HepG2 (cell line): ENCODE results near the gene MARK2. TPM values are rescaled to one million over a fixed set of nuclear protein-coding genes. Genes with fewer than 3 reads are reported as not detected.
A peak's percentile ranks its signal among the peaks of the same experiment; 100 is the strongest.

Experiments used
- ARNT2 ChIP-seq: sonication (generic); formaldehyde crosslinking; IDR thresholded peaks from 2 replicates; pipeline ENCODE4 v1.8.0; 2022; ENCODE audit warnings: mild to moderate bottlenecking, low read depth, missing genetic modification reagents, moderate library complexity
- ATF2 ChIP-seq: sonication (generic); formaldehyde crosslinking; IDR thresholded peaks from 2 replicates; pipeline ENCODE4 v1.4.0; 2020; ENCODE audit warnings: missing genetic modification reagents
- FOXP4 ChIP-seq: sonication (generic); formaldehyde crosslinking; IDR thresholded peaks from 2 replicates; pipeline ENCODE4 v1.4.0; 2020; ENCODE audit warnings: missing genetic modification reagents
- HMGXB3 ChIP-seq: sonication (generic); formaldehyde crosslinking; IDR thresholded peaks from 2 replicates; pipeline ENCODE4 v1.4.0; 2020; ENCODE audit warnings: missing genetic modification reagents, borderline replicate concordance
- HNF4A ChIP-seq: sonication (generic); formaldehyde crosslinking; IDR thresholded peaks from 2 replicates; pipeline ENCODE4 v1.4.0; 2020; ENCODE audit warnings: missing genetic modification reagents
- MED8 ChIP-seq: sonication (generic); formaldehyde crosslinking; IDR thresholded peaks from 2 replicates; pipeline ENCODE4 v1.8.1; 2023; ENCODE audit warnings: mild to moderate bottlenecking, missing genetic modification reagents; ENCODE audit not compliant: insufficient replicate concordance
- MXI1 ChIP-seq: IDR thresholded peaks from 3 replicates; pipeline ENCODE4 v1.6.1; 2012; ENCODE audit warnings: low read depth, low read length, inconsistent platforms, borderline replicate concordance
- NFATC3 ChIP-seq: sonication (generic); formaldehyde crosslinking; IDR thresholded peaks from 2 replicates; pipeline ENCODE4 v1.5.1; 2020; ENCODE audit warnings: mild to moderate bottlenecking, missing genetic modification reagents
- NFKB2 ChIP-seq: sonication (generic); formaldehyde crosslinking; IDR thresholded peaks from 2 replicates; pipeline ENCODE4 v1.4.0; 2020; ENCODE audit warnings: missing genetic modification reagents, borderline replicate concordance
- NR2F6 ChIP-seq, 2 experiments: IDR thresholded peaks; 2 replicates each; pipeline ENCODE4 v1.6.1; 2016; ENCODE audit warnings: antibody characterized with exemption in 1 of 2, mild to moderate bottlenecking in 1 of 2
- SALL1 ChIP-seq: sonication (generic); formaldehyde crosslinking; IDR thresholded peaks from 2 replicates; pipeline ENCODE4 v1.8.0; 2022; ENCODE audit warnings: mild to moderate bottlenecking, missing genetic modification reagents
- SP2 ChIP-seq: sonication (generic); formaldehyde crosslinking; IDR thresholded peaks from 2 replicates; pipeline ENCODE4 v1.5.1; 2020; ENCODE audit warnings: mild to moderate bottlenecking, missing genetic modification reagents
- ZFP41 ChIP-seq: sonication (generic); formaldehyde crosslinking; IDR thresholded peaks from 2 replicates; pipeline ENCODE4 v1.4.0; 2020; ENCODE audit warnings: mild to moderate bottlenecking, missing genetic modification reagents, borderline replicate concordance
- ZNF280B ChIP-seq: sonication (generic); formaldehyde crosslinking; IDR thresholded peaks from 2 replicates; pipeline ENCODE4 v1.5.0; 2020; ENCODE audit warnings: missing genetic modification reagents, mild to moderate bottlenecking, borderline replicate concordance
- ZNF30 ChIP-seq: sonication (generic); formaldehyde crosslinking; IDR thresholded peaks from 2 replicates; pipeline ENCODE4 v1.5.0; 2020; ENCODE audit warnings: mild to moderate bottlenecking, missing genetic modification reagents
- ZNF367 ChIP-seq: sonication (generic); formaldehyde crosslinking; IDR thresholded peaks from 2 replicates; pipeline ENCODE4 v1.4.0; 2020; ENCODE audit warnings: missing genetic modification reagents, borderline replicate concordance
- ZNF468 ChIP-seq: sonication (generic); formaldehyde crosslinking; IDR thresholded peaks from 2 replicates; pipeline ENCODE4 v1.8.0; 2022; ENCODE audit warnings: mild to moderate bottlenecking, moderate library complexity, missing genetic modification reagents
- ZNF564 ChIP-seq: sonication (generic); formaldehyde crosslinking; IDR thresholded peaks from 2 replicates; pipeline ENCODE4 v1.8.1; 2023; ENCODE audit warnings: mild to moderate bottlenecking, missing genetic modification reagents
- polyA plus RNA-seq, 8 experiments: library from polyadenylated mRNA; depleted of rRNA in 3 of 8; stranded (reverse) in 7 of 8; unstranded in 1 of 8; fragments of >200 nt; fragmentation: Illumina TruSeq in 4 of 8; extraction: Trizol in 4 of 8; gene quantifications; 2 replicates each; pipeline versions ENCODE4 v1.2.1 to v1.2.3, GENCODE V29; 2011 to 2016; ENCODE audit warnings: low read depth in 4 of 8, missing spikeins in 1 of 8, mixed read lengths in 1 of 8; ENCODE audit not compliant: insufficient read depth in 1 of 8
- total RNA-seq, 5 experiments: library from RNA; depleted of rRNA; stranded (reverse); fragments of >200 nt; fragmentation: Illumina TruSeq; extraction: Trizol; gene quantifications; 2 replicates each; pipeline ENCODE4 v1.2.3, GENCODE V29; 2016; ENCODE audit warnings: low read depth in 1 of 5

Gene MARK2
- total and polyA plus RNA-seq, 2 of the 13 experiments (the other 11 are each of a cell fraction or from before 2014, with no cell fraction given), result 13.5 to 13.9 TPM

GRCh38 chr11:63888170-63889086, 49.5 kb downstream of the MARK2 start (continued):
- TF ChIP-seq ZFP41 (CRISPR knock-in tag) (peak; percentile 65; the same call in 1 of the 2 replicates), NFATC3 (CRISPR knock-in tag) (no peak), NR2F6 (IDR thresholded peaks at IDR 0.05) (no peak), NR2F6 (CRISPR knock-in tag; IDR thresholded peaks at IDR 0.05) (peak; percentile 42), SP2 (peak; percentile 66), ZNF367 (no peak), MED8 (no peak), NFKB2 (CRISPR knock-in tag) (peak; percentile 57; the same call in 1 of the 2 replicates), HMGXB3 (peak; percentile 53; the same call in 1 of the 2 replicates), MXI1 (peak; percentile 76; the same call in 1 of the 3 replicates), ARNT2 (CRISPR knock-in tag) (0 out of 2 replicates have a peak, but pooled peaks have one; percentile 37), ZNF468 (CRISPR knock-in tag) (no peak), ZNF564 (peak; percentile 65; the same call in 1 of the 2 replicates), HNF4A (CRISPR knock-in tag) (peak; percentile 86), SALL1 (CRISPR knock-in tag) (peak; percentile 72; the same call in 1 of the 2 replicates), ATF2 (CRISPR knock-in tag) (0 out of 2 replicates have a peak, but pooled peaks have one; percentile 17), ZNF30 (CRISPR knock-in tag) (0 out of 2 replicates have a peak, but pooled peaks have one; percentile 68), FOXP4 (peak; percentile 66), ZNF280B (peak; percentile 69; the same call in 1 of the 2 replicates)
